Activated naive CD4-positive, alpha-beta T cell treated with Interleukin-2 at 50 U/mL for 16 hours (primary cell): Measurements from ENCODE around the gene UNC5C.
"Not testable (repeated sequence)": the region's sequence is repeated elsewhere in the genome, so short reads cannot be mapped to it uniquely, and the experiment has no call there.

Experiments used
- DNase-seq: peaks from one replicate; pipeline ENCODE4 v3.0.0-alpha.2; 2020

The UNC5C gene

GRCh38 chr4:95209927-95210326, 338.8 kb downstream of the UNC5C start:
- DNase-seq = no peak

- no peak for DNase-seq
Observed at GRCh38 chr4:95204873-95205272, 343.9 kb downstream of the UNC5C start.

- DNase-seq = no peak
Observed at GRCh38 chr4:95204267-95204844, 344.4 kb downstream of the UNC5C start.

GRCh38 chr4:95198961-95199360, 349.8 kb downstream of the UNC5C start:
- DNase-seq = no peak

GRCh38 chr4:95197353-95197752, 351.4 kb downstream of the UNC5C start:
- DNase-seq = no peak

GRCh38 chr4:95193391-95194224, 355.2 kb downstream of the UNC5C start:
- no peak for DNase-seq

GRCh38 chr4:95191537-95191936, 357.2 kb downstream of the UNC5C start:
- no peak for DNase-seq

GRCh38 chr4:95190751-95191436, 357.9 kb downstream of the UNC5C start:
- DNase-seq = no peak

GRCh38 chr4:95188701-95189370, 359.9 kb downstream of the UNC5C start:
- no peak for DNase-seq

GRCh38 chr4:95186666-95187065, 362.1 kb downstream of the UNC5C start:
- no peak for DNase-seq

GRCh38 chr4:95183656-95184408, 364.9 kb downstream of the UNC5C start:
- no peak for DNase-seq

- DNase-seq = no peak
Observed at GRCh38 chr4:95181996-95182306, 366.8 kb downstream of the UNC5C start.

- no peak for DNase-seq
Observed at GRCh38 chr4:95181243-95181995, 367.4 kb downstream of the UNC5C start.

GRCh38 chr4:95180531-95181242, 368.1 kb downstream of the UNC5C start:
- DNase-seq = no peak

- DNase-seq = no peak
Observed at GRCh38 chr4:95178938-95179337, 369.8 kb downstream of the UNC5C start.

GRCh38 chr4:95171377-95171776, 377.4 kb downstream of the UNC5C start:
- not testable (repeated sequence) for DNase-seq

GRCh38 chr4:95170176-95170575, 378.6 kb downstream of the UNC5C start:
- DNase-seq = no peak

- DNase-seq = no peak
Observed at GRCh38 chr4:95167805-95168204, 381.0 kb downstream of the UNC5C start.

- DNase-seq = no peak
Observed at GRCh38 chr4:95165926-95166524, 382.7 kb downstream of the UNC5C start.

- no peak for DNase-seq
Observed at GRCh38 chr4:95162867-95163266, 385.9 kb downstream of the UNC5C start.
